B cell (primary cell): ENCODE measurements around the gene TRABD2B. TPM values are rescaled to one million over a fixed set of nuclear protein-coding genes. Genes with fewer than 3 reads are reported as not detected.

Source experiments
- ATAC-seq: fragments of 200-7000 bp; cut with Tn5 transposase; one replicate; pipeline ENCODE4 v1.10.0; 2021; ENCODE audit warnings: low read depth, mild to moderate bottlenecking, moderate number of reproducible peaks, moderate library complexity
- CTCF ChIA-PET: fragments of 350-600 bp; sonication (Branson Sonifier 250); formaldehyde crosslinking; loops from one replicate; lab custom pipeline; 2021; ENCODE audit warnings: antibody characterized with exemption, inconsistent platforms; lab: Charles Lee
- POLR2A ChIA-PET: fragments of 350-600 bp; sonication (Branson Sonifier 250); formaldehyde crosslinking; loops from one replicate; lab custom pipeline; 2021; ENCODE audit warnings: antibody characterized with exemption; lab: Charles Lee
- DNase-seq: peaks from one replicate; pipeline ENCODE4 v3.0.0; 2013
- H2AFZ ChIP-seq: 2 replicates; pipeline ENCODE4 v1.6.1; 2012; ENCODE audit warnings: mild to moderate bottlenecking, low read depth, low read length; ENCODE audit not compliant: insufficient read depth, poor library complexity, severe bottlenecking
- H3K27ac ChIP-seq, 2 donors: 1 replicate in 1 of 2; 2 replicates in 1 of 2; pipeline ENCODE4 v1.5.1; 2012 to 2013; ENCODE audit warnings: low read length in 2 of 2, mild to moderate bottlenecking in 2 of 2, moderate library complexity in 1 of 2
- H3K27me3 ChIP-seq, 4 experiments: fragments of 200-600 bp in 1 of 4; sonication (generic) in 1 of 4; replicated peaks in 1 of 4; 1 replicate in 2 of 4; 2 replicates in 2 of 4; pipeline versions ENCODE4 v1.6.1 to v1.7.0; 2013 to 2016; ENCODE audit warnings: low read length in 3 of 4, mild to moderate bottlenecking in 2 of 4, mixed read lengths in 1 of 4, moderate library complexity in 1 of 4; ENCODE audit not compliant: insufficient read depth in 4 of 4, control insufficient read depth in 3 of 4; ENCODE audit errors: control extremely low read depth in 1 of 4
- H3K36me3 ChIP-seq, 2 experiments: replicated peaks in 1 of 2; 1 replicate in 1 of 2; 2 replicates in 1 of 2; pipeline versions ENCODE4 v1.6.1 to v1.7.1; 2013; ENCODE audit warnings: low read length in 1 of 2; ENCODE audit not compliant: insufficient read depth in 2 of 2, control insufficient read depth in 1 of 2; ENCODE audit errors: control extremely low read depth in 1 of 2, extremely low read depth in 1 of 2
- H3K4me1 ChIP-seq, 2 donors: fragments of 200-600 bp in 1 of 2; sonication (generic) in 1 of 2; 1 replicate in 1 of 2; 2 replicates in 1 of 2; pipeline versions ENCODE4 v1.5.1 to v1.6.1; 2013 to 2017; ENCODE audit warnings: low read length in 2 of 2; ENCODE audit not compliant: control insufficient read depth in 2 of 2, insufficient read depth in 2 of 2
- H3K4me2 ChIP-seq: replicated peaks from 2 replicates; pipeline ENCODE3; 2012; ENCODE audit warnings: mild to moderate bottlenecking, low read depth, low read length; ENCODE audit not compliant: poor library complexity, severe bottlenecking
- H3K4me3 ChIP-seq, 5 experiments: fragments of 200-600 bp in 1 of 5; sonication (generic) in 1 of 5; 1 replicate in 3 of 5; 2 replicates in 2 of 5; pipeline versions ENCODE4 v1.5.1 to v1.7.0; 2011 to 2016; ENCODE audit warnings: low read length in 4 of 5, mild to moderate bottlenecking in 4 of 5, low read depth in 2 of 5, control low read depth in 1 of 5, moderate library complexity in 1 of 5; ENCODE audit not compliant: insufficient read depth in 1 of 5; ENCODE audit errors: control extremely low read depth in 1 of 5, extremely low read depth in 1 of 5
- H3K79me2 ChIP-seq: fragments of 200-600 bp; sonication (generic); one replicate; pipeline ENCODE4 v1.6.0; 2016; ENCODE audit warnings: low read length; ENCODE audit not compliant: control insufficient read depth, insufficient read depth
- H3K9ac ChIP-seq: fragments of 200-600 bp; sonication (generic); 2 replicates; pipeline ENCODE4 v1.6.1; 2017; ENCODE audit warnings: mild to moderate bottlenecking, low read length, moderate library complexity
- H3K9me3 ChIP-seq, 3 donors: one replicate each; pipeline versions ENCODE4 v1.6.1 to v1.7.1; 2013; ENCODE audit warnings: low read length in 2 of 3; ENCODE audit not compliant: control insufficient read depth in 2 of 3, insufficient read depth in 1 of 3; ENCODE audit errors: control extremely low read depth in 1 of 3
- H4K20me1 ChIP-seq: 2 replicates; pipeline ENCODE4 v1.6.0; 2012; ENCODE audit warnings: mild to moderate bottlenecking, low read length; ENCODE audit not compliant: insufficient read depth, control insufficient read depth, poor library complexity, severe bottlenecking
- H3K27ac Mint-ChIP-seq: one replicate; pipeline ENCODE4 v1.8.0; 2021; ENCODE audit warnings: mixed read lengths
- H3K27me3 Mint-ChIP-seq: one replicate; pipeline ENCODE4 v1.8.0; 2021; ENCODE audit warnings: mixed read lengths
- H3K4me1 Mint-ChIP-seq: one replicate; pipeline ENCODE4 v1.8.0; 2021; ENCODE audit warnings: mixed read lengths
- H3K4me3 Mint-ChIP-seq: one replicate; pipeline ENCODE4 v1.8.0; 2021; ENCODE audit warnings: mixed read lengths
- H3K9me3 Mint-ChIP-seq: one replicate; pipeline ENCODE4 v1.8.0; 2022; ENCODE audit warnings: mixed read lengths; ENCODE audit not compliant: insufficient read depth
- CTCF ChIP-seq: fragments of 200-600 bp; IDR thresholded peaks from one replicate; pipeline ENCODE4 v1.8.0; 2022; ENCODE audit warnings: antibody characterized with exemption, mild to moderate bottlenecking
- EZH2 ChIP-seq: IDR thresholded peaks from 2 replicates; pipeline ENCODE4 v1.6.1; 2012; ENCODE audit warnings: borderline replicate concordance, low read depth, mild to moderate bottlenecking, moderate library complexity, low read length; ENCODE audit not compliant: insufficient read depth, poor library complexity, severe bottlenecking
- WGBS: methylation state at CpG from one replicate; pipeline ENCODE4 v1.1.5; 2013; ENCODE audit warnings: missing lambda C conversion rate; ENCODE audit not compliant: insufficient coverage; 5-methylcytosine and 5-hydroxymethylcytosine counted together
- intact Hi-C: fragments of 100-400 bp; cut with micrococcal nuclease; formaldehyde crosslinking; loops from one replicate; pipeline ENCODE4 v1.10.0; 2022
- polyA plus RNA-seq: library from polyadenylated mRNA; depleted of rRNA; stranded (reverse); fragments of >200 nt; gene quantifications from 2 replicates; pipeline ENCODE4 v1.2.3, GENCODE V29; 2012
- total RNA-seq, 2 donors: library from RNA; stranded (reverse); fragments of 120-200 nt in 1 of 2; gene quantifications; 1 replicate in 1 of 2; 2 replicates in 1 of 2; pipeline versions ENCODE4 v1.2.3 to v1.2.4, GENCODE V29; 2013 to 2022

TRABD2B gene
- total and polyA plus RNA-seq, 2 donors (not counting 1 experiment from before 2014, with no cell fraction given) = not detected

- Mint-ChIP-seq H3K9me3 (no peaks in the 10 kb centered on the region), H3K4me1 (no peaks in the 10 kb centered on the region), H3K27me3 (peaks cover 9% of the 10 kb centered on the region), H3K4me3 (no peak overlapping the region), H3K27ac (no peak overlapping the region)
- WGBS = 90% methylated on average over 3 of the region's 5 CpGs
- Histone ChIP-seq H3K4me2 (no peak overlapping the region), H3K4me1 (no peaks in the 10 kb centered on the region), H4K20me1 (no peaks in the 10 kb centered on the region), H3K9me3 (no peaks in the 10 kb centered on the region), H3K27ac (no peak overlapping the region), H3K4me3 (no peak overlapping the region), H3K27me3 (no peaks in the 10 kb centered on the region), H3K9ac (no peak overlapping the region), H3K79me2 (no peaks in the 10 kb centered on the region), H2AFZ (no peak overlapping the region), H3K36me3 (no peaks in the 10 kb centered on the region)
- ChIA-PET POLR2A (no interaction called here), CTCF (no interaction called here)
- intact Hi-C loops = no loop called here
- TF ChIP-seq CTCF (no peak), EZH2 (no peak)
- no peak for ATAC-seq
- DNase-seq = no peak
Measured at GRCh38 chr1:47948126-47948525, 49.1 kb downstream of the TRABD2B start.

GRCh38 chr1:47947531-47947930 is 49.7 kb downstream of the TRABD2B start:
- Histone ChIP-seq H3K9me3 (no peaks in the 10 kb centered on the region), H3K9ac (no peak overlapping the region), H3K27me3 (no peaks in the 10 kb centered on the region), H3K4me2 (no peak overlapping the region), H3K79me2 (no peaks in the 10 kb centered on the region), H2AFZ (no peak overlapping the region), H3K27ac (no peak overlapping the region), H3K36me3 (no peaks in the 10 kb centered on the region), H3K4me3 (no peak overlapping the region), H3K4me1 (no peaks in the 10 kb centered on the region), H4K20me1 (no peaks in the 10 kb centered on the region)
- Mint-ChIP-seq H3K27ac (no peak overlapping the region), H3K4me3 (no peak overlapping the region), H3K9me3 (no peaks in the 10 kb centered on the region), H3K4me1 (no peaks in the 10 kb centered on the region), H3K27me3 (peaks cover 9% of the 10 kb centered on the region)
- CTCF ChIA-PET = no interaction called here
- no peak for TF ChIP-seq EZH2
- no peak for TF ChIP-seq CTCF
- POLR2A ChIA-PET = no interaction called here
- ATAC-seq (no peak), DNase-seq (no peak)
- intact Hi-C loops = no loop called here
- WGBS = 90% methylated on average over 6 of the region's 6 CpGs
